Spinal cord (tissue), 10 donors: ENCODE results near the gene CKAP2L. TPM values are rescaled to one million over a fixed set of nuclear protein-coding genes. Genes with fewer than 3 reads are reported as not detected.

Experiments
- DNase-seq, 6 donors: peaks; one replicate each; pipeline versions ENCODE4 v3.0.0 to v3.0.0-alpha.2; 2013 to 2015; ENCODE audit warnings: low spot score in 6 of 6, low read depth in 4 of 6
- H3K27ac ChIP-seq: one replicate; pipeline ENCODE4 v1.5.1; 2013; ENCODE audit warnings: low read depth, low read length, control low read depth
- H3K27me3 ChIP-seq: one replicate; pipeline ENCODE4 v1.6.1; 2013; ENCODE audit warnings: low read length; ENCODE audit not compliant: control insufficient read depth, insufficient read depth
- H3K36me3 ChIP-seq: one replicate; pipeline ENCODE4 v1.6.1; 2013; ENCODE audit warnings: low read length; ENCODE audit not compliant: control insufficient read depth, insufficient read depth
- H3K4me1 ChIP-seq: one replicate; pipeline ENCODE4 v1.6.1; 2013; ENCODE audit warnings: low read length; ENCODE audit not compliant: control insufficient read depth, insufficient read depth
- H3K4me3 ChIP-seq: one replicate; pipeline ENCODE4 v1.5.1; 2013; ENCODE audit warnings: low read depth, low read length, control low read depth
- H3K9me3 ChIP-seq: one replicate; pipeline ENCODE4 v1.6.1; 2013; ENCODE audit warnings: low read length; ENCODE audit not compliant: control insufficient read depth, insufficient read depth
- WGBS: methylation state at CpG from one replicate; pipeline ENCODE4 v1.1.5; 2013; ENCODE audit warnings: missing lambda C conversion rate; ENCODE audit not compliant: insufficient coverage; 5-methylcytosine and 5-hydroxymethylcytosine counted together
- polyA plus RNA-seq, 2 donors: library from polyadenylated mRNA; unstranded; fragments of 120-200 nt; gene quantifications; one replicate each; pipeline ENCODE4 v1.2.1, GENCODE V29; 2013; ENCODE audit not compliant: insufficient read length in 2 of 2
- total RNA-seq, 2 donors: library from RNA; depleted of rRNA in 1 of 2; stranded (reverse); fragments of 120-200 nt in 1 of 2; fragments of >200 nt in 1 of 2; gene quantifications; one replicate each; pipeline versions ENCODE4 v1.2.3 to v1.2.4, GENCODE V29; 2013 to 2014
- donor health status: healthy.

The CKAP2L gene
- total and polyA plus RNA-seq, 4 donors, result 6.0 to 8.6 (median 7.4) TPM

- H3K4me1 ChIP-seq, result no peaks in the 10 kb centered on the region
- WGBS, result 63% methylated on average over 9 of the region's 11 CpGs
- DNase-seq, result no peak
Observed at GRCh38 chr2:112805542-112805941, 41.1 kb upstream of the CKAP2L start.

DNA sequence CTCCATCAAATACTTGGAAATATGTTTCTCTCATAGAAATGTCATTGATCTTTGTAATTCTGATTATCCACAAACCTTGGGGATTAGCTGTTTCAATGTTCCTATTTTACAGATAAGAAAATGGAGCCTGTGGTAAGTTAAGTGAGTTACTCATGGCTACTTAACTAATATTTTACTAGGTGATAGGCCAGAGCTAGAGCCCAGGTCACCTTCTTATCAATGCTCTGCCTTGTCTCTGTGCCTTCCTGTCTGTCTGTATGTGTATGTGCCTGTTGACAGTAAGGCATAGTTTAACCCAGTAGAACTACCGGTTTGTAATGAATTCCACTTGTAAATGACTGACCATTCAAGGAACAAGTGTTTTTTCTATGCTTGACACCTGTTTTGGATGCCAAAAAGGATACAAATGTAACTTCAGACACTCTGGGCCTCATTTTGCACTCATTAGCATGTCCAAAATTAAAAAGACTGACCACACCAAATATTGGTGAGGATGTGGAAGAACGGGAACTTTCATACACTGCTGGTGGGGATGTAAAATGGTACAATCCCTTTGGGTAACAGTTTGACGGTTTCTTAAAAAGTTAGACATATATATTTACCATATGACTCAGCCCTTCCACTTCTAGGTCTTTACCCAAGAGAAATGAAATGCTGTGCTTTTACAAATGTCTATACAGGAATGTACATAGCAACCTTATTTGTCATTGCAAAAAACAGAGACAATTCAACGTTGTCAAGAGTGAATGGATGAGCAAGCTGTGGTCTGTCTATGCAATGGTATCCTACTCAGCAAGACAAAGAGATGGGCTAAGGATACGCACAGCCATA is 39.5 kb upstream of the CKAP2L start:
- DNase-seq, result no peak
- Histone ChIP-seq H3K36me3 (no peaks in the 10 kb centered on the region), H3K4me3 (no peak overlapping the region), H3K27me3 (no peaks in the 10 kb centered on the region), H3K9me3 (no peaks in the 10 kb centered on the region), H3K4me1 (no peaks in the 10 kb centered on the region), H3K27ac (no peak overlapping the region)
- WGBS, result 40% methylated on average over 1 of the region's 5 CpGs

More at GRCh38 chr2:112805542-112805941, 41.1 kb upstream of the CKAP2L start:
- Histone ChIP-seq H3K9me3 (no peaks in the 10 kb centered on the region), H3K27me3 (no peaks in the 10 kb centered on the region), H3K4me3 (no peak overlapping the region), H3K27ac (no peak overlapping the region), H3K36me3 (no peaks in the 10 kb centered on the region)

DNA sequence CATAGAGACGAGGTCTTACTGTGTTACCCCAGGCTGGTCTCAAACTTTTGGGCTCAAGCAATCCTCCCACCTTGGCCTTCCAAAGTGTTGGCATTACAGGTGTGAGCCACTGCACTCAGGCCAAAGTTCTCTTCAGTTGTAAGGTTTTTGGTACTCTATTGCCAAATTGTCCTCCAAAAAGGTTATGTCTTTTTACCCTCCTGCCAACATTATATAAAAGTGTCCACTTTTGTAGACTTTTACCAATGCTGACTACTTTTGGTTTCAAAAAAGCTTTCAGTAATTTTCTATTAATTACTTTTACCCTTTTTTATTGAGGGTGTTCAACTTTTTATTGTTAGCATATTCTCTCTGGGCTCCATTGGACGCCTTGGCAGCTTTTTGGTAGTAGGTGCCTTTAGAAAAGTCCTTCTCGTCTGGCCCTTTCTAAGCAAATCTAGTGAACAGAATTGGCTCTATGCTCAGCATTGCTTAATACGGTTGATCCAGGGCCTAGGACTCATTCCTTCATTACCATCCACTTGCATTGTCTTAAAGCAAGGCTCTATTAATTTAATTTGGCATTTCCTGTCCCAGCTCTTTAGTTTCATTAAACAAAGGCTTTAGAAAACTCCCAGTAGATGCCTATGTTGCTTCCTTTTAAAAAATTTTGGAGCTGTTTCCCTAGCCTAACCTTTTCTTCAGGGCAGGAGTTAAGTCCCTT is 36.6 kb upstream of the CKAP2L start:
- Histone ChIP-seq H3K4me3 (no peak overlapping the region), H3K4me1 (no peaks in the 10 kb centered on the region), H3K9me3 (no peaks in the 10 kb centered on the region), H3K27me3 (no peaks in the 10 kb centered on the region), H3K36me3 (no peaks in the 10 kb centered on the region), H3K27ac (no peak overlapping the region)
- no peak for DNase-seq
- 73% methylated on average over 1 of the region's 4 CpGs for WGBS

GRCh38 chr2:112798979-112799975 is 34.9 kb upstream of the CKAP2L start:
- Histone ChIP-seq H3K36me3 (no peaks in the 10 kb centered on the region), H3K27ac (no peak overlapping the region), H3K4me1 (no peaks in the 10 kb centered on the region), H3K4me3 (no peak overlapping the region), H3K9me3 (no peaks in the 10 kb centered on the region), H3K27me3 (no peaks in the 10 kb centered on the region)
- 93% methylated on average over 7 of the region's 8 CpGs for WGBS
- no peak for DNase-seq

DNA sequence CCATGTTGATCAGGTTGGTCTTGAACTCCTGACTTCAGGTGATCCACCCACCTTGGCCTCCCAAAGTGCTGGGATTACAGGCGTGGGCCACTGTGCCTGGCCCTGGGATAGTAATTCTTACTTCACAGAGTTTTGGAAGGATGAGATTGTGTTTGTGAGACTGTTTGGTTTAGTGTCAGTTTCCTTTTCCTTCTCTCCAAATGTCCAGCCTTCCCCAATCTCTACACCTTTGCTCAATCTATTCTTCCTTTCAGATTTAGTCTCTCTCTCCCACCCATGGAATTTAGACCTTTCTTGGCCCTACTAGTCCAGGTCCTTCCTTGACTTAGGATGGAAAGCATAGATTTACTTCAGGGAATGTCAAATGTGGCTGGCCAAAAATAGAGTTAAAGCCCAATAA is 32.1 kb upstream of the CKAP2L start:
- H3K9me3 ChIP-seq, result no peaks in the 10 kb centered on the region
- H3K27ac ChIP-seq, result no peak overlapping the region
- H3K27me3 ChIP-seq, result no peaks in the 10 kb centered on the region
- no peaks in the 10 kb centered on the region for H3K4me1 ChIP-seq
- no peaks in the 10 kb centered on the region for H3K36me3 ChIP-seq
- no peak overlapping the region for H3K4me3 ChIP-seq
- no CpG with 5 or more reads among the region's 1 CpG for WGBS
- no peak for DNase-seq

DNA sequence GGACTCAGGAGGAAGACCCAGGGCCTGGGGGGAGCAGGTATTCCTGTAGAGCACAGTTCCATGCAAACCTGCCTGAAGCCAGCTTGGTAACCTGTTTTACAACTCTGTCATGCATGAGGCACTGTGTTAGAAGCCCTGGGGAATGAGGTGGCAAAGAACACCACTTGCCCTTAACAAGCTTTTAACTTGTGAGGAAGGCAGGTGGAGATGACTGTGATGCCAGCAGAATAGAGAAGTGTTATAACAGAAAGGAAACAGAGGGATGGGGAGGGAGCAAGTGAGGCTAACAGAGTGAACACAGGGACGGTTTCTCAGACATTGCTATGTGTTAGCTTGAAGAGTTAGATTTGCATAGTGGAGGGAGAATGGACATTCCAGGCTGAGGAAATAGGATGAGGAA is 31.4 kb upstream of the CKAP2L start:
- no peak for DNase-seq
- H3K9me3 ChIP-seq, result no peaks in the 10 kb centered on the region
- no peak overlapping the region for H3K27ac ChIP-seq
- H3K27me3 ChIP-seq, result no peaks in the 10 kb centered on the region
- no peaks in the 10 kb centered on the region for H3K36me3 ChIP-seq
- H3K4me3 ChIP-seq, result no peak overlapping the region
- 80% methylated on average over 1 of the region's 1 CpG for WGBS
- no peaks in the 10 kb centered on the region for H3K4me1 ChIP-seq

GRCh38 chr2:112794841-112795240 is 30.4 kb upstream of the CKAP2L start:
- Histone ChIP-seq H3K4me3 (no peak overlapping the region), H3K9me3 (no peaks in the 10 kb centered on the region), H3K27ac (no peak overlapping the region), H3K4me1 (no peaks in the 10 kb centered on the region), H3K27me3 (no peaks in the 10 kb centered on the region), H3K36me3 (no peaks in the 10 kb centered on the region)
- whole genome bisulfite sequencing, result 70% methylated on average over 3 of the region's 3 CpGs
- no peak for DNase-seq

DNA sequence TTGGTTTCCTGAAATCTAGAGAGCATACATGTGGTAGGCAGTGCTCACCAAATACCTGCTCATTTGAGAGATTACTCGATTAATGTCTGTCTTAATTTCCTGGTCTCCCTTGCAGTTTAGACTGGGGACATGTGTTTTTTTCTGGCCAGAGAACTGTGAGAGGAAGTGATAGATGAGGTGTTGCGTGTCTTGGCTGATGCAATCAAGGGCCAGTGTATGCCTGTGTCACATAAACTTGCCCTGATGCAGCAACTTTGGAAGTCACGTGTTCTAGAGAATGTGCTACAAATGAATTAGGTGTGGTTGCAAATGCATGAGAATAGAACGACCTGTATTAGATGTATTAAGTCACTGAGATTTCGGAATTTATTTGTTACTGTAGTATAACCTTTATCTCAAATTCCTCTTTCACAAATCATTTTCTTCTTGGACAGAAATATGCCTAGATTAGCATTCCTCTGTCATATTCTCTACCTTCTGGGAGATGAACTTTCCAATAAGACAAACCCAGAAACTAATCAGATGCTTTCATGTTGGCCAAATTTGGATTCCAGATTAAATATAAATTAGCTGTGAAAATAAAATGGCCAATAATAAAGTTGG is 29.8 kb upstream of the CKAP2L start:
- H3K27ac ChIP-seq, result no peak overlapping the region
- DNase-seq, result no peak
- H3K27me3 ChIP-seq, result no peaks in the 10 kb centered on the region
- no peaks in the 10 kb centered on the region for H3K4me1 ChIP-seq
- H3K36me3 ChIP-seq, result no peaks in the 10 kb centered on the region
- H3K9me3 ChIP-seq, result no peaks in the 10 kb centered on the region
- no peak overlapping the region for H3K4me3 ChIP-seq
- 89% methylated on average over 3 of the region's 5 CpGs for WGBS

GRCh38 chr2:112793449-112793978 is 29.1 kb upstream of the CKAP2L start:
- Histone ChIP-seq H3K36me3 (no peaks in the 10 kb centered on the region), H3K4me1 (no peaks in the 10 kb centered on the region), H3K27ac (no peak overlapping the region), H3K9me3 (no peaks in the 10 kb centered on the region), H3K4me3 (no peak overlapping the region), H3K27me3 (no peaks in the 10 kb centered on the region)
- DNase-seq, result no peak
- WGBS, result 100% methylated on average over 1 of the region's 3 CpGs
